Panc1 (cell line): ENCODE data around the gene RIMOC1. TPM values are rescaled to one million over a fixed set of nuclear protein-coding genes. Genes with fewer than 3 reads are reported as not detected.

Source experiments
- ATAC-seq: fragments of 200-7000 bp; cut with Tn5 transposase; 2 replicates; pipeline ENCODE4 v1.9.1; 2020; ENCODE audit warnings: mild to moderate bottlenecking, moderate library complexity
- Bru-seq: library from RNA; stranded (reverse); fragments of 400-500 nt; gene quantifications from one replicate; lab custom pipeline; 2021; lab: Mats Ljungman, UMichigan
- BruChase-seq, 2 experiments: library from RNA; stranded (reverse); fragments of 400-500 nt; gene quantifications; one replicate each; lab custom pipeline; 2021; lab: Mats Ljungman, UMichigan
- BruUV-seq: library from RNA; stranded (reverse); fragments of 400-500 nt; replicated peaks from 2 replicates; lab custom pipeline; 2021; lab: Mats Ljungman, UMichigan
- CTCF ChIA-PET: fragments of 300-600 bp; sonication (Branson Sonifier 250); formaldehyde crosslinking; loops from one replicate; lab custom pipeline; 2022; ENCODE audit warnings: antibody characterized with exemption; lab: Charles Lee
- POLR2A ChIA-PET: fragments of 300-600 bp; sonication (Branson Sonifier 250); formaldehyde crosslinking; loops from one replicate; lab custom pipeline; 2022; ENCODE audit warnings: antibody characterized with exemption; lab: Charles Lee
- DNase-seq: peaks from one replicate; pipeline ENCODE4 v3.0.0-alpha.2; 2010; ENCODE audit warnings: low read depth, low spot score
- H3K27ac ChIP-seq: 2 replicates; pipeline ENCODE4 v1.5.1; 2011; ENCODE audit warnings: mild to moderate bottlenecking, low read length, inconsistent platforms
- H3K27me3 ChIP-seq: fragments of 200-500 bp; sonication (Bioruptor generic); 2 replicates; pipeline ENCODE4 v1.6.0; 2014; ENCODE audit warnings: low read length, inconsistent platforms; ENCODE audit not compliant: control insufficient read depth, insufficient read depth
- H3K36me3 ChIP-seq: fragments of 200-500 bp; sonication (Bioruptor generic); 2 replicates; pipeline ENCODE4 v1.5.1; 2014; ENCODE audit warnings: inconsistent platforms, mild to moderate bottlenecking, low read length, moderate library complexity; ENCODE audit not compliant: control insufficient read depth, insufficient read depth
- H3K4me1 ChIP-seq: 2 replicates; pipeline ENCODE4 v1.5.1; 2011; ENCODE audit warnings: inconsistent platforms, mild to moderate bottlenecking, low read length, moderate library complexity; ENCODE audit not compliant: control insufficient read depth, insufficient read depth
- H3K4me3 ChIP-seq, 2 experiments: 2 replicates each; pipeline ENCODE4 v1.5.1; 2011 to 2012; ENCODE audit warnings: low read depth in 2 of 2, low read length in 2 of 2, mild to moderate bottlenecking in 2 of 2, inconsistent platforms in 1 of 2, moderate library complexity in 1 of 2
- H3K9me3 ChIP-seq: fragments of 200-500 bp; sonication (Bioruptor generic); 2 replicates; pipeline ENCODE4 v1.5.1; 2014; ENCODE audit warnings: low read depth, mild to moderate bottlenecking, inconsistent platforms, low read length, moderate library complexity; ENCODE audit not compliant: control insufficient read depth, insufficient read depth
- CTCF ChIP-seq: fragments of 450-650 bp; IDR thresholded peaks from 2 replicates; pipeline ENCODE4 v1.5.1; 2017; ENCODE audit warnings: mild to moderate bottlenecking
- POLR2AphosphoS5 ChIP-seq: IDR thresholded peaks from 2 replicates; pipeline ENCODE4 v1.6.1; 2012; ENCODE audit warnings: mild to moderate bottlenecking, low read depth, low read length, moderate library complexity
- SIN3A ChIP-seq: IDR thresholded peaks from 2 replicates; pipeline ENCODE4 v1.6.1; 2012; ENCODE audit warnings: low read depth, mild to moderate bottlenecking, low read length, moderate library complexity, borderline replicate concordance; ENCODE audit not compliant: insufficient read depth
- TCF7L2 ChIP-seq: IDR thresholded peaks from 2 replicates; pipeline ENCODE4 v1.6.1; 2011; ENCODE audit warnings: mild to moderate bottlenecking, low read depth, low read length, inconsistent platforms
- in situ Hi-C: cut with HindIII; loops from 2 replicates; pipeline ENCODE4 v1.10.0; 2016; ENCODE audit warnings: low sequenced_read_pairs, low pct_unique_long_range_greater_than_20kb
- intact Hi-C: fragments of 100-400 bp; cut with micrococcal nuclease; formaldehyde crosslinking; loops from one replicate; pipeline ENCODE4 v1.10.0; 2022; ENCODE audit not compliant: unreplicated experiment
- long read RNA-seq: library from polyadenylated mRNA; unstranded; transcript quantifications from one replicate; pipeline ENCODE4 v2.0.0, GENCODE V29; 2021; ENCODE audit not compliant: unreplicated experiment
- polyA plus RNA-seq: library from polyadenylated mRNA; unstranded; fragments of >200 nt; gene quantifications from one replicate; pipeline ENCODE4 v1.2.1, GENCODE V29; 2012; ENCODE audit warnings: missing spikeins; ENCODE audit not compliant: insufficient read length
- total RNA-seq: library from RNA; stranded (reverse); gene quantifications from one replicate; pipeline ENCODE4 v1.2.1, GENCODE V29; 2021; ENCODE audit not compliant: unreplicated experiment

RIMOC1 gene
- total RNA-seq (24.5 TPM), Bru-seq, nascent RNA (percentile 84 among the genes with signal in this experiment), BruChase-seq, experiment 1, labeled RNA remaining after a 2-hour chase (percentile 96 among the genes with signal in this experiment), BruChase-seq, experiment 2, labeled RNA remaining after a 6-hour chase (percentile 93 among the genes with signal in this experiment)
- 4.5 TPM for polyA plus RNA-seq
- long read RNA-seq, full-length matches to known transcripts: 5 of 11 reads
- long read RNA-seq, partial matches to known transcripts: 1 of 11 reads
- long read RNA-seq, other reads (novel, unspliced or antisense): 5 of 11 reads

DNA sequence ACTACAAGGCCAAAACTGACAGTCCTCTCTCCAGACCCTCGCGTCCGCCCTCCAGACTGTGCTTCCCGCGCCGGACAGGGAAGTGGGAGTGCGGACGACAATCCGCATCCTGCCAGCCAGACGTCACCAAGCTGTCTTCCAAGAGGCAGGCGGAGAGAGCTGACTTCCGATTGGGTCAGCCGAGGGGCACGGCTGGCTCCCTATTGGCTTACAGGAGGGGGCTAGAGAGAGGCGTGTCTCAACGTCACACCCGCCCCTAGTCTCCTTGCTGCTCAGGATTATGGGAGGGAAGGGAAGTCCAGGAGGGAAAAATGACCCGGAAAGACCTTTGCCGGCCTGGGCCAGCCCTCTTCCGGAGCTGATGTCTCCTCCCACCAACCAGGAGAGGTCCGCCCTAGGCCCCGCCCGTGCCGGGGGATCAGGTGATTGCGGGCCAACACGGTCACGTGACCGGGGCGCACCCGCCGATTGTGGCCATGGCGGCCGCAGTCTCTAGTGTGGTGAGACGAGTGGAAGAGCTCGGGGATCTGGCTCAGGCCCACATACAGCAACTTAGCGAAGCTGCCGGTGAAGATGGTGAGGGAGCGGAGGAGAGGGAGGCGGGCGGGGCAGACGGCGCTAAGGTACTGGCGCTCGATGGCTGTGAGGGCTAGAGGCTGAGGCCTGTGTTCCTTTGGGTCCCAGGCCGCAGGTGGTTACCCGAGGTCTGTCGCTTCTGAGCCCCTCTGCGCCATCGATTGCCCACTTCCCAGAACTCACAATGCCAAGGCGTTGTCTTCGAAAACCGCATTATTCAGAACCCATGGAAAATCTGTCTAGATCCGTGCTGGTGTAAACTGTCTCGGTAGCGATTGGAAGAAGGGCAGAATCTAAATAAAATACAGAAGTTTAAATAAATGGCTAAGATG is at the start of gene RIMOC1:
Gene RIMOC1 (plus strand): TSS at position 453 of the 908 bp plus-strand sequence. CDS start 24 bp downstream, at position 477.
- peaks cover 20% of the 10 kb centered on the region for H3K36me3 ChIP-seq
- in situ Hi-C loops (no loop called here), intact Hi-C loops (no loop called here)
- peak within 1 kb of the TSS; percentile 93 for H3K27ac ChIP-seq
- CTCF ChIA-PET: interaction anchor here (0.5 kb wide), 1 partner anchor 86 kb away, joined by 3 read pairs; no protein-coding TSS in a partner anchor
- ATAC-seq (peak; percentile 100), DNase-seq (peak; percentile 100)
- H3K4me3 ChIP-seq: peak within 1 kb of the TSS; percentile 85 to 98
- no peaks in the 10 kb centered on the region for H3K27me3 ChIP-seq
- peaks cover 6% of the 10 kb centered on the region for H3K4me1 ChIP-seq
- no peaks in the 10 kb centered on the region for H3K9me3 ChIP-seq
- BruUV-seq: no TSS peak
- POLR2A ChIA-PET: no interaction called here
- TF ChIP-seq CTCF (no peak), TCF7L2 (no peak), POLR2AphosphoS5 (peak; percentile 91), SIN3A (peak; percentile 100)

DNA sequence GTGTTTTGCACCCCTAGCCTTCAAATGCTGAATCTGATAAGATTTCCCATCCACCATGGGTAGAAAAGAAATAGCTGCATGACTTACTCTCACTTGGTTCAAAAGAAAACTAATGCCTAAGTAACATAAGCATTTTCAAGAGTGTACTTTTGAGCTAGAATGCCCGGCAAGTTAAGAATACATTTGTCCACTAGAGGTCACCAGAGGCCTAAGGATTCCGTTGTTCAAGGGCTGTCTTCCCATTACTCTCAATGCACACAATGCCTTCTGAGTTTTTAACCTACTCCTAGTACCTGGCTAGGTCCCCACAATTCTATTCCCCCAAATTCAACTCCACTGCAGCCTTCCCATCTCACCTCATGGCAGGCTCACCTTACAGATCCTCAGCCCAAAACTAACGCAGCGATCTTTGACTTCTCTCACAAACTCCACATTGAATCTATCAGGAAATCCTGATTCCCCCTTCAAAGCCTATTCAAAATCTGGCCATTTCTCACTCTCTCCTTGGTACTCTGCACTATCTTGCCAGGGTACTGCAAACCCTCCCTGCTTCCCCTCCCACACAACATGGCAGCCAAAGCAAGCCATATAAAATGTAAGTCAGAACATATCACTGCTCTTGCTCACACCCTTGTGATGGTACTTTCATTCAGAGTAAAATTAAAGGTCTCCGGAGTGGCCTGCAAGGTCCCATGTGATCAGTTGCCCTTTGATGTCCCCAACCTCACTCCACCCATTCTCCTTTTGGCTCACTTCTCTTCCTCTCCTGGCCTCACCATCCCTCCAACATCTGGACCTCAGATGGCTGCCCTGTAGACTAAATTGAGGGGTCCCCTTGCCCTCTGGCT is 47.3 kb upstream of the RIMOC1 start:
- Histone ChIP-seq H3K27me3 (no peaks in the 10 kb centered on the region), H3K27ac (no peak overlapping the region), H3K4me1 (no peaks in the 10 kb centered on the region), H3K36me3 (no peaks in the 10 kb centered on the region; the same call in 1 of the 2 replicates), H3K9me3 (no peaks in the 10 kb centered on the region), H3K4me3 (no peak overlapping the region)
- DNase-seq: peak; percentile 72
- TF ChIP-seq POLR2AphosphoS5: no peak
- peak; percentile 79 for TF ChIP-seq CTCF
- intact Hi-C loops (loop anchor here (1.0 to 5.0 kb wide), 5 partner anchors 68 to 1030 kb away; partner anchors contain the start of gene FBXO4), in situ Hi-C loops (no loop called here)
- ATAC-seq: peak; percentile 96
- POLR2A ChIA-PET: no interaction called here
- CTCF ChIA-PET: interaction anchor here (0.6 to 2.2 kb wide), 8 partner anchors 19 to 1033 kb away, joined by 3 to 21 read pairs (median 5); no protein-coding TSS in a partner anchor
- no TSS peak for BruUV-seq
